NCI-H748 treated with DMSO at 0.1 percent for 48 hours (cell line): ENCODE results near the gene RIBC2.
A peak's percentile ranks its signal among the peaks of the same experiment; 100 is the strongest.
"Not testable (repeated sequence)": the region's sequence is repeated elsewhere in the genome, so short reads cannot be mapped to it uniquely, and the experiment has no call there.

ENCODE experiments used
- DNase-seq: peaks from one replicate; lab custom pipeline; 2025; lab: John Stamatoyannopoulos, UW

The RIBC2 gene

DNA sequence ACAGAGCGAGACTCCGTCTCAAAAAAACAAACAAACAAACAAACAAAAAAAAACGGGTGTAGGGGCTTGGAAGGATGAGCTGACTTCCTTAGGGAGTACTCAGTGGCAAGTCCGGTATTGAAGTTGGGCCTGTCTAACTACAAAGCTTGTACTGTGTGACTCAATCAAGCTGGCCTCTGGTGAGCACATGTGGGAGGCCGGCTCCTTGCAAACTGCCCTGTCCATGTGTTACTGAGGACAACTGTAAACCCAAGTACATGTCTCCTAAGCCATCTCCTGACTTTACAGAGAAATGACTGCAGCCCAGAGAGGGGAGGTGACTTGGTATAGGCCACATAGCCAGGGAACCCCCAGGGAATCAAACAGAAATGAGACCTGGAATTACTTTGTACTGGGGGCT is 11.6 kb downstream of the RIBC2 start:
- DNase-seq, result no peak

- no peak for DNase-seq
These were observed 12.2 kb downstream of the RIBC2 start for GRCh38 chr22:45425531-45426265.

DNA sequence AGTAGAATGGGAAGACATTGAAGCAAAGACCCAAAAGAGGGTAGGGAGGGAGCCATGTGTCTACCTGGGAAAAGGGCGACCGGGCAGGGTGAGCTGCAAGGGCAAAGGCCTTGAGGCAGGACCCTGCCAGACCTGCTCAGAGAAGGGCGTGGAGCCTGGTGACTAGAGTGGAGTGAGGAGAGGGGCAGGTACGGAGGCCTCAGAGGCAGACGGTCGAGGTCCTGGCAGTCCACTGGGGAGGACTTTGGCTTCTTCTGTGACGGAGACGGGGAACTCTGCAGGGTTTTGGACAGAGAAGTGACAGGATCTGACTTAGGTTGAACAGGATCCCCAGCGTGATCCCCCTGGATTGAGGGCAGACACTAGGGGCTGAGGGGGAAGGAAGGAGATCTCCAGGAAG is 12.9 kb downstream of the RIBC2 start:
- no peak for DNase-seq

DNA sequence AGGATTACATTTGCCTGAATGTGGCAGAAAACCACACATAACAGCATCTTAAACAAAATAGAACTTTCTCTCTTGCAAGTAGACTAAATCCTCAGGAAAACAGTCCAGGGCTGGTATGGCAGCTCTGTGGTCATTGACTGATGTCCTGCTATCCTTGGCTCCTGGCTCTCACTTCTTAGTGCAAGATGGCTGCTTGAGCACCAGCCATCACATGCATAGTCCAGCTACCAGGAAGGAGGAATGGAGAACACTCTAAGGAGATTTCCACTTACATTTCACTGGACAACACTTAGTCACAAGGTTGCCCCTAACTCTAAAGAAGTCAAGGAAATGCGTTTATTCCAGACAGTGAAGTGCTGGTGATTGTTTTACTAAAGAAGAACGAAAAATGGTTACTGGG is 13.6 kb downstream of the RIBC2 start:
- no peak for DNase-seq

- DNase-seq, result no peak
These were observed 15.2 kb downstream of the RIBC2 start for GRCh38 chr22:45428391-45429385.

GRCh38 chr22:45429424-45429823 is 15.9 kb downstream of the RIBC2 start:
- no peak for DNase-seq

- DNase-seq, result no peak
These were observed 16.7 kb downstream of the RIBC2 start for GRCh38 chr22:45429981-45430775.

DNA sequence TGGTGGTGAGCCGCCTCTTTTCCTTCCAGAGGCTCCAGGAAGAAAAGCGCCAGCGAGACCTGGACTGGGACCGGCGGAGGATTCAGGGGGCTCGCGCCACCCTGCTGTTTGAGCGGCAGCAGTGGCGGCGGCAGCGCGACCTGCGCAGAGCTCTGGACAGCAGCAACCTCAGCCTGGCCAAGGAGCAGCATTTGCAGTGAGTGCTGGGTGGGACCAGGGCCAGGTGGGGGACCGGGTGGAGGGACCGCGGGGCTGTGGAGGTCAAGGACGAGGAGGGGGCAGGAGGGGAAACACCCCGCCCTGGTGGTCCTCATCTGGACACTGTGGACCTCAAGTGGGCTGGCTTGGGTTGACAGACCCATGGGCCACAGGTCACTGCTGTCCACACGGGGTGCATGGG is 17.4 kb downstream of the RIBC2 start:
- no peak for DNase-seq

DNA sequence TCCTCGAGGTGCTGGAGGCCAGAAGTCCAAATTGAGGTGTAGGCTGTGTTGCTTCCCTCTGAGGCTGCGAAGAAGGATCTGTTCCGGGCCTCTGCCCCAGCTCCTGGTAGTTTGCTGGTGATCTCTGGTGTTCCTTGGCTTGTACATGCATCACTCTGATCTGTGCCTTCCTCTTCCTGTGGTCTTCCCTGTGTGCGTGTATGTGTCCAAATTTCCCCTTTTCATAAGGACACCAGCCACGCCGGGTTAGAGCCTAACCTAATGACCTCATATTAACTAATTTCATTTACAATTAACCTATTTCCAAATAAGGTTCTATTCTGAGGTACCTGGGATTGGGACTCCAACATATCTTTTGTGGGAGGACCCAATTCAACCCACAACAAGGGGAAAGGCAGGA is 21.5 kb downstream of the RIBC2 start:
- DNase-seq, result no peak

DNA sequence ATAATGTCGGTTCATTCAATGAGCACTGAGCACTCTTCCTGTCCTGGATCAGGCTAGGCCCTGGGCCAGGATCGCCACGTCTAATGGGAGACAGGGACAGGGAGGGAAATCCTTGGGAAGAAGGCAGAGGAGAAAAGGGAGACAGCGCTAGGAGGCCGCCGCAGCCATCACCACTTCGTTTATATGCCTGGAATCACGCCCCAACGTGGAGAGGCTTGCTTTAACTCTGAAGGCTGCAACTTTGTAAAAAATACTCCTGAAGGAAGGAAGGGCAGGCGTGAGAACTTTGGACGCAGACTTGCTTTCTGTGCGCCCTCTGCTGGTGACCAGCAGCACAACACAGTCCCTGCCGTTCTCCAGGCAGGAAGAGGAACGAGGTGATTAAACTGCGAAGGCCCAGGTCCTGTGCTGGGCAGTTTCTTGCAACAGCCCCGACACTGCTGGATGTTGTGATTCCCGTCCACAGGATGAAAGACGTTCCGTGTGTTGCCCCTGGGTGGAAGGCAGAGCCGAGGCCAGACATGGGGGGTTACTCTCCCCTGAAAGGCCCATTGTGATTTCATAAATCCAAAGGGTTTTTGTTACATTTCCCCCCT is 22.1 kb downstream of the RIBC2 start:
- peak; percentile 75 for DNase-seq

- not testable (repeated sequence) for DNase-seq
These were observed 23.5 kb downstream of the RIBC2 start for GRCh38 chr22:45436871-45437517.

- DNase-seq, result no peak
These were observed 24.8 kb downstream of the RIBC2 start for GRCh38 chr22:45438336-45438735.

- not testable (repeated sequence) for DNase-seq
These were observed 27.2 kb downstream of the RIBC2 start for GRCh38 chr22:45440688-45441087.

- DNase-seq, result peak; percentile 24
These were observed 27.6 kb downstream of the RIBC2 start for GRCh38 chr22:45441138-45441537.

DNA sequence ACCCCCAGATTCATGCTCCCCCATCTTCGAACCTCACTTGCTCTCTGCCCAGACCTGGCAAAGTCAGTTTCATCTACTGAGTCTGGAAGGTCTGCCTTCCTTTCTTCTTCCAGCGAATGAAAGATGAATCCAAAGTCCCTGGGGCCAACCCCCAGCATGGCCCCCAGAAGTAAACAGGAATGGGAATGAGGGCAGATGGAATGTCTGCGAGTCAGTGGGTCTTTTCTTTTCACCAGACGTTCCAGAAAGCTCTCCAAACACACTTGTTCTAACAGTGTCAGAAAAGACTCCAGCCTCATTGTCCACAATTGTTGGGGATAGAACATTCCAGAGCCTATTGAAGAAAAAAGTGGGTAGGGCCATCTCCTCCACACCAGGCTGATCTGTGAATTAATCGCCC is 28.6 kb downstream of the RIBC2 start:
- no peak for DNase-seq

- DNase-seq, result no peak
These were observed 30.7 kb downstream of the RIBC2 start for GRCh38 chr22:45444168-45444567.

DNA sequence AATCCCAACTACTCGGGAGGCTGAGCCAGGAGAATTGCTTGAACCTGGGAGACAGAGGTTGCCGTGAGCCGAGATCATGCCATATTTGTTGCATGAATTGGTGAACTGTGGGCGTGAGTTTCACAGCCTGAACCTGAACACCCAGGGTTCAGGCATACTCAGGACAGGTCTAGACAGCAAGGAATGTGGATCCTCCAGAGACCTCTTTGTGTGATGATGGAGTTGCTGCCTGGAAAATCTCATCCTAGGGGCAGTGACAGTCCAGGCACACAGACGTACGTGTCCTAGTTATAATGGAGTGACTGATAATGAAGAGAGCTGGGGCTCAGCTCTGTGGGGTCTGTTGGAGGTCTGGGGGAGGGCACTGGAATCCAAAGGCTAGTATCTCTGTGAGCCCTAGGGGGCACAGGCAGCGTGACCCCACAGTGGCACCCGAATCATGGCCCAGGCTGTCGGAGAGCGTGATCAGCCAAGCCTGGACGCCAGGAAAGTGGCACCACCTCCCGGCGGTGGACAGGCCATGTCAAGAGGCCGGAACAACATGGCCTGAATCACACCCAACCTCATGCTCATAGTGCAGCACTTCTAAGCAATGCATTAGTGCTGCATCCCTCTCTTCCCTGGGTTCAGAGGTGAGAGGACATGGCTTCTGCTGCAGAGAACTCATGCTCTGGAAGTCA is 31.7 kb downstream of the RIBC2 start:
- no peak for DNase-seq

DNA sequence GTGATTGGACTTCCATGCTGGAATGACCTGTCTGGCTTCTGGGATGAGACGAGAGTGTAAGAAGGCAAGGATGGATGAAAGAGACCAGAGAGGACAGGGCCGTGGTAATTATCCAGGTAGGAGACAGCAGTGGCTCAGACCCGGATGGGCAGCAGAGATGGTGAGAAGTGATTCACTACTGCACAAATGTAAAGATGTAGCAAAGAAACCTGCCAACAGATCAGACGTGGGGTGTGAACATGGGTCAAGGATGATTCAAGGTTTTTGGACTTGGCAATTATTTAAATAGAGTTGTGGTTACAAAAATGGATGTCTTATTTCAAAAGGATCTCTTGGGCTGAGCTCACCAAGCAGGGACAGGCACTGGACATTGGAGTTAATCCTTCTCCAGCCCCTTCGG is 32.7 kb downstream of the RIBC2 start:
- DNase-seq, result no peak

DNA sequence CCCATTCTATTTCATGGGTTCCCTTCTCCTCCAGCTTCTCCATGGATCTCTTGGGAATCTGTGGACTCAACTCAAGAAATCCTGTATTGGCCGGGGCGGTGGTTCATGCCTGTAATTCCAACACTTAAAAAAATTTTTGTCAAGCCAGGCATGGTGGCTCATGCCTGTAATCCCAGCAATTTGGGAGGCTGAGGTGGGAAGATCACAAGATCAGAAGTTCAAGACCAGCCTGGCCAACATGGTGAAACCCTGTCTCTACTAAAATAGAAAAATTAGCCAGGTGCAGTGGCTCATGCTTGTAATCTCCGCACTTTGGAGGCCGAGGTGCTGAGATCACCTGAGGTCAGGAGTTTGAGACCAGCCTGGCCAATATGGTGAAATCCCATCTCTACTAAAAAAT is 34.1 kb downstream of the RIBC2 start:
- not testable (repeated sequence) for DNase-seq

- no peak for DNase-seq
These were observed 34.9 kb downstream of the RIBC2 start for GRCh38 chr22:45448431-45448830.

GRCh38 chr22:45449442-45449841 is 35.9 kb downstream of the RIBC2 start:
- not testable (repeated sequence) for DNase-seq
